Activated B cell treated with CpG ODN at 0.5 μM for 24 hours (primary cell): ENCODE data around the gene ERICH3. TPM values are rescaled to one million over a fixed set of nuclear protein-coding genes. Genes with fewer than 3 reads are reported as not detected.

Source experiments
- ATAC-seq: fragments of 200-7000 bp; cut with Tn5 transposase; one replicate; pipeline ENCODE4 v1.10.0; 2021; ENCODE audit warnings: low read depth, mild to moderate bottlenecking, moderate library complexity
- CTCF ChIA-PET: fragments of 350-600 bp; sonication (Branson Sonifier 250); formaldehyde crosslinking; loops from one replicate; lab custom pipeline; 2021; ENCODE audit warnings: antibody characterized with exemption; lab: Charles Lee
- POLR2A ChIA-PET: fragments of 350-600 bp; sonication (Branson Sonifier 250); formaldehyde crosslinking; loops from one replicate; lab custom pipeline; 2021; ENCODE audit warnings: antibody characterized with exemption; lab: Charles Lee
- DNase-seq: peaks from one replicate; pipeline ENCODE4 v3.0.0; 2022
- H3K27ac Mint-ChIP-seq: one replicate; pipeline ENCODE4 v1.8.0; 2020; ENCODE audit warnings: mixed read lengths
- H3K27me3 Mint-ChIP-seq: one replicate; pipeline ENCODE4 v1.8.0; 2021; ENCODE audit warnings: mixed read lengths
- H3K36me3 Mint-ChIP-seq: one replicate; pipeline ENCODE4 v1.8.0; 2021; ENCODE audit warnings: low read depth, mixed read lengths
- H3K4me1 Mint-ChIP-seq: one replicate; pipeline ENCODE4 v1.8.0; 2021; ENCODE audit warnings: mixed read lengths
- H3K4me3 Mint-ChIP-seq: one replicate; pipeline ENCODE4 v1.8.0; 2020; ENCODE audit warnings: mild to moderate bottlenecking, mixed read lengths
- H3K9me3 Mint-ChIP-seq: one replicate; pipeline ENCODE4 v1.8.0; 2020; ENCODE audit warnings: mixed read lengths
- intact Hi-C: fragments of 100-400 bp; cut with micrococcal nuclease; formaldehyde crosslinking; loops from one replicate; pipeline ENCODE4 v1.15.1; 2024
- total RNA-seq: library from RNA; stranded (reverse); gene quantifications from 2 replicates; pipeline ENCODE4 v1.2.3, GENCODE V29; 2022
- TF ChIP-seq, protein P1 (sequence below): fragments of 200-600 bp; IDR thresholded peaks from one replicate; pipeline ENCODE4 v1.8.0; 2022; ENCODE audit warnings: antibody characterized with exemption, mild to moderate bottlenecking

Gene ERICH3
- total RNA-seq, 1 donor from 2014 or later: 0.49 TPM

DNA sequence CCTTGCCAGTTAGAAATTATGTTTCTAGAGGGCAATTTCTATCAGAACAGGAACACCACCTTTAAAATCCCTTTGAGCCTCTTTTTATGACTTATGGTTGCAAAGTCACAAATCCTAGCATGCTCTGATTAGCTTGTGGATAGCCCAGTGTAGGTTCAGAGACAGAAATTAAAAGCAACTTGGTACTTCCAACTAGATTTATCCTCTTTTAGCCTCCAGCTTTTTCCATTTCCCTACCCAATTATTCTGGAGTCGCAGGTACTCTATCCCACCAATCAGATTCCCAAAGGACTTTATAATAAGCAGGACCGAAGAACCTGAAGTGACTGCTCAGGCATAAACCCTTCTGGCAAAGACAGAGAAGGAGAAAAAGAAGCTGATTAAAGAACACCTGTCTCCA, 127.8 kb downstream of the ERICH3 start:
- ChIA-PET CTCF (no interaction called here), POLR2A (no interaction called here)
- intact Hi-C loops: no loop called here
- Mint-ChIP-seq H3K27me3 (peaks cover 3% of the 10 kb centered on the region), H3K36me3 (no peaks in the 10 kb centered on the region), H3K9me3 (no peaks in the 10 kb centered on the region), H3K4me1 (no peaks in the 10 kb centered on the region), H3K4me3 (no peak overlapping the region), H3K27ac (no peak overlapping the region)
- TF ChIP-seq, protein P1, sequence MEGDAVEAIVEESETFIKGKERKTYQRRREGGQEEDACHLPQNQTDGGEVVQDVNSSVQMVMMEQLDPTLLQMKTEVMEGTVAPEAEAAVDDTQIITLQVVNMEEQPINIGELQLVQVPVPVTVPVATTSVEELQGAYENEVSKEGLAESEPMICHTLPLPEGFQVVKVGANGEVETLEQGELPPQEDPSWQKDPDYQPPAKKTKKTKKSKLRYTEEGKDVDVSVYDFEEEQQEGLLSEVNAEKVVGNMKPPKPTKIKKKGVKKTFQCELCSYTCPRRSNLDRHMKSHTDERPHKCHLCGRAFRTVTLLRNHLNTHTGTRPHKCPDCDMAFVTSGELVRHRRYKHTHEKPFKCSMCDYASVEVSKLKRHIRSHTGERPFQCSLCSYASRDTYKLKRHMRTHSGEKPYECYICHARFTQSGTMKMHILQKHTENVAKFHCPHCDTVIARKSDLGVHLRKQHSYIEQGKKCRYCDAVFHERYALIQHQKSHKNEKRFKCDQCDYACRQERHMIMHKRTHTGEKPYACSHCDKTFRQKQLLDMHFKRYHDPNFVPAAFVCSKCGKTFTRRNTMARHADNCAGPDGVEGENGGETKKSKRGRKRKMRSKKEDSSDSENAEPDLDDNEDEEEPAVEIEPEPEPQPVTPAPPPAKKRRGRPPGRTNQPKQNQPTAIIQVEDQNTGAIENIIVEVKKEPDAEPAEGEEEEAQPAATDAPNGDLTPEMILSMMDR: no peak
- ATAC-seq (no peak), DNase-seq (no peak)

- TF ChIP-seq, protein P1: no peak
- CTCF ChIA-PET: no interaction called here
- POLR2A ChIA-PET: no interaction called here
Observed at GRCh38 chr1:74534241-74534640, 139.4 kb downstream of the ERICH3 start.

GRCh38 chr1:74531796-74532195, 141.8 kb downstream of the ERICH3 start:
- ATAC-seq (no peak), DNase-seq (no peak)
- Mint-ChIP-seq H3K27me3 (no peaks in the 10 kb centered on the region), H3K27ac (no peak overlapping the region), H3K4me3 (no peak overlapping the region), H3K9me3 (no peaks in the 10 kb centered on the region), H3K4me1 (no peaks in the 10 kb centered on the region), H3K36me3 (no peaks in the 10 kb centered on the region)
- intact Hi-C loops: no loop called here
- ChIA-PET CTCF (no interaction called here), POLR2A (no interaction called here)
- TF ChIP-seq, protein P1: no peak

More at GRCh38 chr1:74534241-74534640, 139.4 kb downstream of the ERICH3 start:
- ATAC-seq (no peak), DNase-seq (no peak)
- Mint-ChIP-seq H3K4me1 (no peaks in the 10 kb centered on the region), H3K9me3 (no peaks in the 10 kb centered on the region), H3K4me3 (no peak overlapping the region), H3K36me3 (no peaks in the 10 kb centered on the region), H3K27ac (no peak overlapping the region), H3K27me3 (no peaks in the 10 kb centered on the region)
- intact Hi-C loops: no loop called here

DNA sequence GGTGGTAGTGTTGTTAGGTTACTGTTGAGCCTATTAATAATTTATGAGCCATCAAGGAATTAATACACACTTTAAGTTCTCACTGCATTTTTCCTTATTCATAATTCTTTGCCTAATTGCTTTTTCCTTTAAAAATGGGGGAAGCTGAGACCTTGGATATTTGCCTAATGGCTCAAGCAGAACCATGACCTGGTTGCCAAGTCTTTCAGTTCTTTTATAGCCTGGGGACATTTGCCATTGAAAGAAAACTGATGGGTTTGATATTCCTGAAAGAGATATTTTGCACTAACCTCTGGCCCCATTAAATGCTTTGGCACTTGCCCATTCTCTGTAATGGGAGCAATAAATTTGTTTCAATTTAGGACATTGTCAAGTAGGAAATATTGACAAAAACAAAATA, 142.7 kb downstream of the ERICH3 start:
- H3K36me3 Mint-ChIP-seq: no peaks in the 10 kb centered on the region
- CTCF ChIA-PET: no interaction called here
- TF ChIP-seq, protein P1: no peak
- no peak overlapping the region for H3K27ac Mint-ChIP-seq
- ATAC-seq (no peak), DNase-seq (no peak)
- intact Hi-C loops: no loop called here
- H3K9me3 Mint-ChIP-seq: no peaks in the 10 kb centered on the region
- POLR2A ChIA-PET: no interaction called here
- H3K27me3 Mint-ChIP-seq: no peaks in the 10 kb centered on the region
- H3K4me1 Mint-ChIP-seq: no peaks in the 10 kb centered on the region
- no peak overlapping the region for H3K4me3 Mint-ChIP-seq

DNA sequence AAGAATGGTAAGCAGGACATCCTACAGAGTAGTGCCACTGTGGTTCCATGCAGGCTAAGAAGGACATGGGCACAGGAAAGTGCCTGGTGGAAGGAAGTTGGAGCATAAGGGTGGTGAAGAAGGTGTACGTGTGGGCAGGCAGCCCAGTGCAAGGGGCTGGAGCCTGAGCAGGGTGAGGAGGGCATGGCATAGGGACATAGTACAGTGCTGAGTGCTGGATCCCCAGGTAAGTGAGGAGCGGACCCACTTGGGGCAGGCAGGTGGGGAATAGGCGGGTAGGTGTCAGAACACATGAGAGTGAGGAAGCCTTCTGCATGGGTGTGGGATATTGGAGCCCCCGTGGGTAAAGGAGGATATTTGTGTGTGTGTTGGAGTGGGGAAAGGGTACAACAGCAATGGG, 145.5 kb downstream of the ERICH3 start:
- CTCF ChIA-PET: no interaction called here
- no peak overlapping the region for H3K4me3 Mint-ChIP-seq
- no peaks in the 10 kb centered on the region for H3K27me3 Mint-ChIP-seq
- H3K27ac Mint-ChIP-seq: no peak overlapping the region
- TF ChIP-seq, protein P1: no peak
- intact Hi-C loops: no loop called here
- no peaks in the 10 kb centered on the region for H3K9me3 Mint-ChIP-seq
- no peak for ATAC-seq
- H3K4me1 Mint-ChIP-seq: no peaks in the 10 kb centered on the region
- H3K36me3 Mint-ChIP-seq: no peaks in the 10 kb centered on the region
- DNase-seq: no peak
- POLR2A ChIA-PET: no interaction called here
